Testis (tissue), 2 donors: ENCODE results near the gene RUNDC3A.

Source experiments
- CTCF ChIP-seq, 3 experiments: fragments of 450-650 bp in 2 of 3; fragments of 200-600 bp in 1 of 3; sonication (generic) in 1 of 3; IDR thresholded peaks; one replicate each; pipeline ENCODE4 v1.5.1; 2016 to 2019; ENCODE audit warnings: antibody characterized with exemption in 3 of 3, mild to moderate bottlenecking in 2 of 3, moderate library complexity in 1 of 3
- POLR2A ChIP-seq: fragments of 450-650 bp; IDR thresholded peaks from one replicate; pipeline ENCODE4 v1.6.1; 2017; ENCODE audit warnings: antibody characterized with exemption, mild to moderate bottlenecking, moderate library complexity

- TF ChIP-seq CTCF (IDR thresholded peaks at IDR 0.05) (no peak), POLR2A (no peak)
These were observed 40.0 kb downstream of the RUNDC3A start for GRCh38 chr17:44348234-44348987.
